WTC11 (cell line): Measurements from ENCODE around the gene SMIM41. TPM values are rescaled to one million over a fixed set of nuclear protein-coding genes. Genes with fewer than 3 reads are reported as not detected.

Source experiments
- ATAC-seq: fragments of 200-7000 bp; cut with Tn5 transposase; 2 replicates; pipeline ENCODE4 v1.10.0; 2021; ENCODE audit warnings: mild to moderate bottlenecking, moderate library complexity
- CTCF ChIA-PET: fragments of 300-600 bp; sonication (Branson Sonifier 250); formaldehyde crosslinking; loops from one replicate; lab custom pipeline; 2021; ENCODE audit warnings: antibody characterized with exemption; lab: Charles Lee
- POLR2A ChIA-PET: fragments of 350-600 bp; sonication (Branson Sonifier 250); formaldehyde crosslinking; loops from one replicate; lab custom pipeline; 2021; ENCODE audit warnings: antibody characterized with exemption; lab: Charles Lee
- DNase-seq: peaks from one replicate; pipeline ENCODE4 v3.0.0; 2021; ENCODE audit warnings: low spot score
- H3K27ac Mint-ChIP-seq: 2 replicates; pipeline ENCODE4 v1.8.0; 2021; ENCODE audit warnings: mixed read lengths
- H3K27me3 Mint-ChIP-seq: 2 replicates; pipeline ENCODE4 v1.8.0; 2021; ENCODE audit warnings: low read depth, mild to moderate bottlenecking, moderate library complexity, mixed read lengths
- H3K36me3 Mint-ChIP-seq: 2 replicates; pipeline ENCODE4 v1.8.0; 2021; ENCODE audit warnings: mixed read lengths
- H3K4me1 Mint-ChIP-seq: 2 replicates; pipeline ENCODE4 v1.8.0; 2022; ENCODE audit warnings: mixed read lengths
- H3K4me3 Mint-ChIP-seq: 2 replicates; pipeline ENCODE4 v1.8.0; 2021; ENCODE audit warnings: mild to moderate bottlenecking, moderate library complexity, mixed read lengths
- H3K9me3 Mint-ChIP-seq: 2 replicates; pipeline ENCODE4 v1.8.0; 2021; ENCODE audit warnings: mixed read lengths
- CBFB ChIP-seq: sonication (generic); formaldehyde crosslinking; IDR thresholded peaks from 2 replicates; pipeline ENCODE4 v1.8.1; 2022; ENCODE audit warnings: mild to moderate bottlenecking, low read depth, missing genetic modification reagents
- FOXJ3 ChIP-seq: sonication (generic); formaldehyde crosslinking; IDR thresholded peaks from 2 replicates; pipeline ENCODE4 v1.9.0; 2021; ENCODE audit warnings: missing genetic modification reagents, mild to moderate bottlenecking, borderline replicate concordance
- FOXP1 ChIP-seq: sonication (generic); formaldehyde crosslinking; IDR thresholded peaks from 2 replicates; pipeline ENCODE4 v1.8.0; 2022; ENCODE audit warnings: missing genetic modification reagents, mild to moderate bottlenecking, moderate library complexity, borderline replicate concordance
- NFE2L1 ChIP-seq: sonication (generic); formaldehyde crosslinking; IDR thresholded peaks from 2 replicates; pipeline ENCODE4 v1.8.1; 2023; ENCODE audit warnings: missing genetic modification reagents
- RORB ChIP-seq: fragments of 250-450 bp; sonication (Bioruptor Pico); IDR thresholded peaks from 2 replicates; pipeline ENCODE4 v1.9.0; 2021; ENCODE audit warnings: mild to moderate bottlenecking
- TEAD4 ChIP-seq: sonication (generic); formaldehyde crosslinking; IDR thresholded peaks from 2 replicates; pipeline ENCODE4 v1.8.0; 2022; ENCODE audit warnings: mild to moderate bottlenecking, missing genetic modification reagents
- ZNF121 ChIP-seq: sonication (generic); formaldehyde crosslinking; IDR thresholded peaks from 2 replicates; pipeline ENCODE4 v1.8.0; 2023; ENCODE audit warnings: missing genetic modification reagents
- ZNF138 ChIP-seq: sonication (generic); formaldehyde crosslinking; conservative IDR thresholded peaks from 2 replicates; pipeline ENCODE4 v1.8.1; 2022; ENCODE audit warnings: mild to moderate bottlenecking, moderate library complexity, missing genetic modification reagents
- ZNF317 ChIP-seq: sonication (generic); formaldehyde crosslinking; IDR thresholded peaks from 2 replicates; pipeline ENCODE4 v1.8.1; 2023; ENCODE audit warnings: low read depth, mild to moderate bottlenecking, moderate library complexity, missing genetic modification reagents, borderline replicate concordance
- total RNA-seq: library from RNA; stranded (reverse); gene quantifications from 3 replicates; pipeline ENCODE4 v1.2.3, GENCODE V29; 2021
- TF ChIP-seq, protein P1 (sequence below): fragments of 250-450 bp; sonication (Bioruptor Pico); conservative IDR thresholded peaks from 2 replicates; pipeline ENCODE4 v1.9.0; 2021; ENCODE audit warnings: mild to moderate bottlenecking
- TF ChIP-seq, protein P2 (sequence below): sonication (generic); formaldehyde crosslinking; IDR thresholded peaks from 2 replicates; pipeline ENCODE4 v1.8.0; 2023; ENCODE audit warnings: mild to moderate bottlenecking, missing genetic modification reagents
- TF ChIP-seq, protein P3 (sequence below): sonication (generic); formaldehyde crosslinking; IDR thresholded peaks from 2 replicates; pipeline ENCODE4 v1.8.1; 2022; ENCODE audit warnings: low read depth, mild to moderate bottlenecking, moderate library complexity, missing genetic modification reagents, borderline replicate concordance
- TF ChIP-seq, protein P4 (sequence below): sonication (generic); formaldehyde crosslinking; IDR thresholded peaks from 2 replicates; pipeline ENCODE4 v1.8.0; 2022; ENCODE audit warnings: mild to moderate bottlenecking, missing genetic modification reagents
- TF ChIP-seq, protein P5 (sequence below): sonication (generic); formaldehyde crosslinking; IDR thresholded peaks from 2 replicates; pipeline ENCODE4 v1.8.0; 2022; ENCODE audit warnings: missing genetic modification reagents
- TF ChIP-seq, protein P6 (sequence below): sonication (generic); formaldehyde crosslinking; IDR thresholded peaks from 2 replicates; pipeline ENCODE4 v1.8.1; 2023; ENCODE audit warnings: mild to moderate bottlenecking, moderate library complexity, missing genetic modification reagents
- TF ChIP-seq, protein P7 (sequence below): sonication (generic); formaldehyde crosslinking; IDR thresholded peaks from 2 replicates; pipeline ENCODE4 v1.8.1; 2023; ENCODE audit warnings: mild to moderate bottlenecking, missing genetic modification reagents
- TF ChIP-seq, protein P8 (sequence below): sonication (generic); formaldehyde crosslinking; IDR thresholded peaks from 2 replicates; pipeline ENCODE4 v1.8.1; 2023; ENCODE audit warnings: mild to moderate bottlenecking, missing genetic modification reagents, moderate library complexity

SMIM41 gene
- total RNA-seq, 1 experiment from 2014 or later, result not detected

DNA sequence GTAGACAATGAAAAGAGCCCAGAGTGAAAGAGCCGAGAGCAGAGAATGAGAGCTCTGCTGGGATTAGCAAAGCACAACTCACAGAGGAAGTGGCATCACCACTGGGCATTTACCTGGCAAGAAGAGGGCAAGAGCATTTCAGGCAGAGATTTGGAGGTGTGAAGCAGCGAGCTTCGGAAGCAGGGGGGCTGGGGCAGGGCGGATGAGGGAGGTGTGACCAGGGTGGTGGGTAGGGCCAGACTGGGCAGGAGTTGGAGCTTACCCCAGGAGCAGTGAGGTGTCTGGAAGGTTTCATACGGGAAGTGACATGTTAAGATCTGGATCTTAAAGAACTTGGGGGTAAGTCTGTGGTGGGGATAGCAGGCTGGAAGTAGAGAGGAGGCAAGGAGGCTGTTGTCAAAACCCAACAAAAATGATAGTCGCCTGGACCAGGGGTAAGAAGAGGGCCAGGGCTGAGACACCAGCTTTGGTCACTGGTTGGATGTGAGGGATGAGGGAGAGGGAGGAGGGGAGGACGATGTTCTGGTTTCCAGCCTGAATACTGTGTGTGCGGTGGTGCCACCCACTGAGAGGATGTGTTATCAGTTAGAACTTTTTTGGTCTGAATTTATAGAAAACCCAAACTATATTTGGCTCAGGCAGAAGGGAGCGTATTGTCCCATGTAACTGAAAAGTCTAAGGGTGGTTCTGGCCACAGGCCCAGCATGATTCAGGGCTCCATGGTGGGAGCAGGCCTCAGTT is 5.2 kb downstream of the SMIM41 start (continued):
- TF ChIP-seq, protein P1, sequence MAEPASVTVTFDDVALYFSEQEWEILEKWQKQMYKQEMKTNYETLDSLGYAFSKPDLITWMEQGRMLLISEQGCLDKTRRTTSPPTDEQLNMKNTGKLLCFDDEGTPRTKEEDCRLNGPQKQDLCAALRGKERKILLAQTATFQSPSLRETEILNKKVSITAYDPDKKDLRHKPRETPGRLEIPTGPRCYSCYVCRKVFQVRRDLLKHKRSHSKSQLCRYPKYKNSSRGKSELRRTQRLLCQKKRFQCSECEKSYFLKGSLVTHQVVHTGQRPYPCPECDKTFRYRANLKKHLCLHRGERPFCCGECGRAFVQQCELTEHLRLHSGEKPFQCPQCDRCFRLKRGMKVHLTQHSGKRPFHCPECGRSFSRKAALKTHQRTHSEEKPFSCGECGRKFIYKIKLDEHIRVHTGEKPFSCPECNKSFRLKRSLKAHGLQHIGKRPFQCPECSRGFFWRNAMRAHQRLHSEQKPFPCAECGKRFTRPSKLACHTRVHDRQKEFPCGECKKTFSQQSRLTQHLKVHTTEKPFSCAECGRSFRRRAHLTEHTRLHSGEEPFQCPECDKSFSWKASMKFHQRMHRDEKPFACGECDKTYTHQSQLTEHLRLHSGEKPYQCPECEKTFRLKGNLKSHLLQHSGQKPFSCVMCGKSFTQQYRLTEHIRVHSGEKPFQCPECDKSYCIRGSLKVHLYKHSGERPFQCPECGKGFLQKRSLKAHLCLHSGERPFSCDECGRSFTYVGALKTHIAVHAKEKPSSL (CRISPR knock-in tag), result no peak
- TF ChIP-seq, protein P2, sequence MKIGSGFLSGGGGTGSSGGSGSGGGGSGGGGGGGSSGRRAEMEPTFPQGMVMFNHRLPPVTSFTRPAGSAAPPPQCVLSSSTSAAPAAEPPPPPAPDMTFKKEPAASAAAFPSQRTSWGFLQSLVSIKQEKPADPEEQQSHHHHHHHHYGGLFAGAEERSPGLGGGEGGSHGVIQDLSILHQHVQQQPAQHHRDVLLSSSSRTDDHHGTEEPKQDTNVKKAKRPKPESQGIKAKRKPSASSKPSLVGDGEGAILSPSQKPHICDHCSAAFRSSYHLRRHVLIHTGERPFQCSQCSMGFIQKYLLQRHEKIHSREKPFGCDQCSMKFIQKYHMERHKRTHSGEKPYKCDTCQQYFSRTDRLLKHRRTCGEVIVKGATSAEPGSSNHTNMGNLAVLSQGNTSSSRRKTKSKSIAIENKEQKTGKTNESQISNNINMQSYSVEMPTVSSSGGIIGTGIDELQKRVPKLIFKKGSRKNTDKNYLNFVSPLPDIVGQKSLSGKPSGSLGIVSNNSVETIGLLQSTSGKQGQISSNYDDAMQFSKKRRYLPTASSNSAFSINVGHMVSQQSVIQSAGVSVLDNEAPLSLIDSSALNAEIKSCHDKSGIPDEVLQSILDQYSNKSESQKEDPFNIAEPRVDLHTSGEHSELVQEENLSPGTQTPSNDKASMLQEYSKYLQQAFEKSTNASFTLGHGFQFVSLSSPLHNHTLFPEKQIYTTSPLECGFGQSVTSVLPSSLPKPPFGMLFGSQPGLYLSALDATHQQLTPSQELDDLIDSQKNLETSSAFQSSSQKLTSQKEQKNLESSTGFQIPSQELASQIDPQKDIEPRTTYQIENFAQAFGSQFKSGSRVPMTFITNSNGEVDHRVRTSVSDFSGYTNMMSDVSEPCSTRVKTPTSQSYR (CRISPR knock-in tag), result no peak
- TF ChIP-seq RORB (CRISPR knock-in tag) (no peak), ZNF317 (no peak), TEAD4 (no peak)
- TF ChIP-seq, protein P3, sequence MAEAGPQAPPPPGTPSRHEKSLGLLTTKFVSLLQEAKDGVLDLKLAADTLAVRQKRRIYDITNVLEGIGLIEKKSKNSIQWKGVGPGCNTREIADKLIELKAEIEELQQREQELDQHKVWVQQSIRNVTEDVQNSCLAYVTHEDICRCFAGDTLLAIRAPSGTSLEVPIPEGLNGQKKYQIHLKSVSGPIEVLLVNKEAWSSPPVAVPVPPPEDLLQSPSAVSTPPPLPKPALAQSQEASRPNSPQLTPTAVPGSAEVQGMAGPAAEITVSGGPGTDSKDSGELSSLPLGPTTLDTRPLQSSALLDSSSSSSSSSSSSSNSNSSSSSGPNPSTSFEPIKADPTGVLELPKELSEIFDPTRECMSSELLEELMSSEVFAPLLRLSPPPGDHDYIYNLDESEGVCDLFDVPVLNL (CRISPR knock-in tag), result no peak
- TF ChIP-seq, protein P4, sequence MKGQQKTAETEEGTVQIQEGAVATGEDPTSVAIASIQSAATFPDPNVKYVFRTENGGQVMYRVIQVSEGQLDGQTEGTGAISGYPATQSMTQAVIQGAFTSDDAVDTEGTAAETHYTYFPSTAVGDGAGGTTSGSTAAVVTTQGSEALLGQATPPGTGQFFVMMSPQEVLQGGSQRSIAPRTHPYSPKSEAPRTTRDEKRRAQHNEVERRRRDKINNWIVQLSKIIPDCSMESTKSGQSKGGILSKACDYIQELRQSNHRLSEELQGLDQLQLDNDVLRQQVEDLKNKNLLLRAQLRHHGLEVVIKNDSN, result no peak

DNA sequence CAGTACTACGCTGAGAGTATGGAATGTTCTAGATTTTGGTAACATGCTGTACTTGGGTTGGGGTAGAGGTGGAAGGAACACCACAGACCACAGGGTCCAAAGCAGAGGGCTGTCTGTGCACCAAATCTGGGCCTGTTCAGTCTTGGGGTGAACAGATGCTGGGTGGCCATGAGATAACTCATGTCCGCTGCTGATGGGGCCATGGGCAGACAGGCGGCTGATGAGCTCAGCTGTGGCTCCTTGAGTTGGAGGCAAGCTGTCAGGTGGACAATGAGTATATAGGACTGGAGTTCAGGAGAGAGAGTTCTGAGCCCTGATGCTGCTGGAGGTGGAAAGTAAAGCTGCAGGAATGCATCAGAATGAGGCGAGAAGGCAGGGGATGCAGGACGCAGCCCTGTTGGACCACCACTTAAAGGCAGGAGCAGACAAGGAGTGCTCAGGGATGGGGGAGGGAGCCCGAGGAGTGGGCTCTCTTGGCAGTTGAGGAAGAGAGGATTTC is 6.2 kb downstream of the SMIM41 start:
- H3K9me3 Mint-ChIP-seq, result no peaks in the 10 kb centered on the region
- H3K4me3 Mint-ChIP-seq, result no peak overlapping the region
- no peak overlapping the region for H3K27ac Mint-ChIP-seq
- no peaks in the 10 kb centered on the region for H3K27me3 Mint-ChIP-seq
- peaks cover 19% of the 10 kb centered on the region for H3K4me1 Mint-ChIP-seq
- ATAC-seq (no peak), DNase-seq (no peak)
- POLR2A ChIA-PET, result no interaction called here
- CTCF ChIA-PET, result interaction anchor here (1.4 to 11.4 kb wide), 5 partner anchors 31 to 82 kb away, joined by 5 to 388 read pairs (median 14); no protein-coding TSS in a partner anchor
- H3K36me3 Mint-ChIP-seq, result no peaks in the 10 kb centered on the region
- TF ChIP-seq, protein P5, sequence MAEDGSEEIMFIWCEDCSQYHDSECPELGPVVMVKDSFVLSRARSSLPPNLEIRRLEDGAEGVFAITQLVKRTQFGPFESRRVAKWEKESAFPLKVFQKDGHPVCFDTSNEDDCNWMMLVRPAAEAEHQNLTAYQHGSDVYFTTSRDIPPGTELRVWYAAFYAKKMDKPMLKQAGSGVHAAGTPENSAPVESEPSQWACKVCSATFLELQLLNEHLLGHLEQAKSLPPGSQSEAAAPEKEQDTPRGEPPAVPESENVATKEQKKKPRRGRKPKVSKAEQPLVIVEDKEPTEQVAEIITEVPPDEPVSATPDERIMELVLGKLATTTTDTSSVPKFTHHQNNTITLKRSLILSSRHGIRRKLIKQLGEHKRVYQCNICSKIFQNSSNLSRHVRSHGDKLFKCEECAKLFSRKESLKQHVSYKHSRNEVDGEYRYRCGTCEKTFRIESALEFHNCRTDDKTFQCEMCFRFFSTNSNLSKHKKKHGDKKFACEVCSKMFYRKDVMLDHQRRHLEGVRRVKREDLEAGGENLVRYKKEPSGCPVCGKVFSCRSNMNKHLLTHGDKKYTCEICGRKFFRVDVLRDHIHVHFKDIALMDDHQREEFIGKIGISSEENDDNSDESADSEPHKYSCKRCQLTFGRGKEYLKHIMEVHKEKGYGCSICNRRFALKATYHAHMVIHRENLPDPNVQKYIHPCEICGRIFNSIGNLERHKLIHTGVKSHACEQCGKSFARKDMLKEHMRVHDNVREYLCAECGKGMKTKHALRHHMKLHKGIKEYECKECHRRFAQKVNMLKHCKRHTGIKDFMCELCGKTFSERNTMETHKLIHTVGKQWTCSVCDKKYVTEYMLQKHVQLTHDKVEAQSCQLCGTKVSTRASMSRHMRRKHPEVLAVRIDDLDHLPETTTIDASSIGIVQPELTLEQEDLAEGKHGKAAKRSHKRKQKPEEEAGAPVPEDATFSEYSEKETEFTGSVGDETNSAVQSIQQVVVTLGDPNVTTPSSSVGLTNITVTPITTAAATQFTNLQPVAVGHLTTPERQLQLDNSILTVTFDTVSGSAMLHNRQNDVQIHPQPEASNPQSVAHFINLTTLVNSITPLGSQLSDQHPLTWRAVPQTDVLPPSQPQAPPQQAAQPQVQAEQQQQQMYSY, result no peak
- TF ChIP-seq FOXJ3, result no peak
- TF ChIP-seq, protein P6, sequence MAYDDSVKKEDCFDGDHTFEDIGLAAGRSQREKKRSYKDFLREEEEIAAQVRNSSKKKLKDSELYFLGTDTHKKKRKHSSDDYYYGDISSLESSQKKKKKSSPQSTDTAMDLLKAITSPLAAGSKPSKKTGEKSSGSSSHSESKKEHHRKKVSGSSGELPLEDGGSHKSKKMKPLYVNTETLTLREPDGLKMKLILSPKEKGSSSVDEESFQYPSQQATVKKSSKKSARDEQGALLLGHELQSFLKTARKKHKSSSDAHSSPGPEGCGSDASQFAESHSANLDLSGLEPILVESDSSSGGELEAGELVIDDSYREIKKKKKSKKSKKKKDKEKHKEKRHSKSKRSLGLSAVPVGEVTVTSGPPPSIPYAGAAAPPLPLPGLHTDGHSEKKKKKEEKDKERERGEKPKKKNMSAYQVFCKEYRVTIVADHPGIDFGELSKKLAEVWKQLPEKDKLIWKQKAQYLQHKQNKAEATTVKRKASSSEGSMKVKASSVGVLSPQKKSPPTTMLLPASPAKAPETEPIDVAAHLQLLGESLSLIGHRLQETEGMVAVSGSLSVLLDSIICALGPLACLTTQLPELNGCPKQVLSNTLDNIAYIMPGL (CRISPR knock-in tag), result no peak
- no peak for TF ChIP-seq FOXP1 (CRISPR knock-in tag)
- TF ChIP-seq, protein P7, sequence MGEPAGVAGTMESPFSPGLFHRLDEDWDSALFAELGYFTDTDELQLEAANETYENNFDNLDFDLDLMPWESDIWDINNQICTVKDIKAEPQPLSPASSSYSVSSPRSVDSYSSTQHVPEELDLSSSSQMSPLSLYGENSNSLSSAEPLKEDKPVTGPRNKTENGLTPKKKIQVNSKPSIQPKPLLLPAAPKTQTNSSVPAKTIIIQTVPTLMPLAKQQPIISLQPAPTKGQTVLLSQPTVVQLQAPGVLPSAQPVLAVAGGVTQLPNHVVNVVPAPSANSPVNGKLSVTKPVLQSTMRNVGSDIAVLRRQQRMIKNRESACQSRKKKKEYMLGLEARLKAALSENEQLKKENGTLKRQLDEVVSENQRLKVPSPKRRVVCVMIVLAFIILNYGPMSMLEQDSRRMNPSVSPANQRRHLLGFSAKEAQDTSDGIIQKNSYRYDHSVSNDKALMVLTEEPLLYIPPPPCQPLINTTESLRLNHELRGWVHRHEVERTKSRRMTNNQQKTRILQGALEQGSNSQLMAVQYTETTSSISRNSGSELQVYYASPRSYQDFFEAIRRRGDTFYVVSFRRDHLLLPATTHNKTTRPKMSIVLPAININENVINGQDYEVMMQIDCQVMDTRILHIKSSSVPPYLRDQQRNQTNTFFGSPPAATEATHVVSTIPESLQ, result no peak
- TF ChIP-seq, protein P3 (CRISPR knock-in tag), result no peak
- no peak for TF ChIP-seq NFE2L1 (CRISPR knock-in tag)
- no peak for TF ChIP-seq ZNF121 (CRISPR knock-in tag)
- TF ChIP-seq, protein P8, sequence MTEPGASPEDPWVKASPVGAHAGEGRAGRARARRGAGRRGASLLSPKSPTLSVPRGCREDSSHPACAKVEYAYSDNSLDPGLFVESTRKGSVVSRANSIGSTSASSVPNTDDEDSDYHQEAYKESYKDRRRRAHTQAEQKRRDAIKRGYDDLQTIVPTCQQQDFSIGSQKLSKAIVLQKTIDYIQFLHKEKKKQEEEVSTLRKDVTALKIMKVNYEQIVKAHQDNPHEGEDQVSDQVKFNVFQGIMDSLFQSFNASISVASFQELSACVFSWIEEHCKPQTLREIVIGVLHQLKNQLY (CRISPR knock-in tag), result no peak
- no peak for TF ChIP-seq ZNF138
- TF ChIP-seq CBFB, result no peak
